ENCODE data around the gene NDUFB11. TPM values are rescaled to one million over a fixed set of nuclear protein-coding genes. Genes with fewer than 3 reads are reported as not detected.

Gene NDUFB11
- total and polyA plus RNA-seq, 2 donors (not counting 1 experiment from before 2014, with no cell fraction given), result 38.9 to 72.7 TPM

DNA sequence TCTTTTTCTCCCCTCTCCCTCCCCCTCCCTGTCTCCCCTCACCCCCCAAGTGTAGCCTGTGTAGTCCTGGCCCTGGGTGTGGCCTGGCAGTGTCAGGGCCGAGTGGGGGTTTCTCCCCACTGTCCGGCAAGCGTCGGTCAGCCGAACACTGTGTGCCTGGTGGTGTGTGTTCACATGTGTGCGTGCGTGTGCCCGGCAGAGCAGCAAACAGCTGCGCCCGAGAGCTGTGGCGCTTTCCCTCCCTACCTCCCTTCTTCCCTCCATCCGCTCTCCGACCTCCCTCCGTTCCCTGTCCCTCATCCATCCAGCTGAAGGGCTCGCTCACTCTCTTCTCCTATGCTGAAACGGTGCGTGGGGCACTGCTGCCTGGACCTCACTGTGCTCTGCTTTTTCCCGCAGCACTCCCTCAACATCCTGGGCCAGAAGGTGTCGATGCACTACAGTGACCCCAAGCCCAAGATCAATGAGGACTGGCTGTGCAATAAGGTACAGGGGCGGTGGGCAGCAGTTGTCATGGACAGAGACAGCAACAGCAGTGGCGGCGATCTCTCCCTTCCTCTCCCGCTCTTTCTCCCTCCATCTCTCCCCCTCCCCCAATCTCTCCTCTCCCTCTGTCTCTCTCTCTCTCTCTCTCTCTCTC lies 31.7 kb upstream of the NDUFB11 start:
- no peak overlapping the region for H2AFZ ChIP-seq (ENCODE audit: low read length)
- no peak overlapping the region for H3K9ac ChIP-seq (ENCODE audit: insufficient read depth, low read length)
- TF ChIP-seq EZH2 (IDR thresholded peaks at IDR 0.05; ENCODE audit: low read length, missing control alignments), result no peak
- TF ChIP-seq, protein P1, sequence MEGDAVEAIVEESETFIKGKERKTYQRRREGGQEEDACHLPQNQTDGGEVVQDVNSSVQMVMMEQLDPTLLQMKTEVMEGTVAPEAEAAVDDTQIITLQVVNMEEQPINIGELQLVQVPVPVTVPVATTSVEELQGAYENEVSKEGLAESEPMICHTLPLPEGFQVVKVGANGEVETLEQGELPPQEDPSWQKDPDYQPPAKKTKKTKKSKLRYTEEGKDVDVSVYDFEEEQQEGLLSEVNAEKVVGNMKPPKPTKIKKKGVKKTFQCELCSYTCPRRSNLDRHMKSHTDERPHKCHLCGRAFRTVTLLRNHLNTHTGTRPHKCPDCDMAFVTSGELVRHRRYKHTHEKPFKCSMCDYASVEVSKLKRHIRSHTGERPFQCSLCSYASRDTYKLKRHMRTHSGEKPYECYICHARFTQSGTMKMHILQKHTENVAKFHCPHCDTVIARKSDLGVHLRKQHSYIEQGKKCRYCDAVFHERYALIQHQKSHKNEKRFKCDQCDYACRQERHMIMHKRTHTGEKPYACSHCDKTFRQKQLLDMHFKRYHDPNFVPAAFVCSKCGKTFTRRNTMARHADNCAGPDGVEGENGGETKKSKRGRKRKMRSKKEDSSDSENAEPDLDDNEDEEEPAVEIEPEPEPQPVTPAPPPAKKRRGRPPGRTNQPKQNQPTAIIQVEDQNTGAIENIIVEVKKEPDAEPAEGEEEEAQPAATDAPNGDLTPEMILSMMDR (conservative IDR thresholded peaks at IDR 0.05 in 1 of 2, IDR thresholded peaks at IDR 0.05 in 1 of 2; ENCODE audit: low read depth in 1 of 2, low read length in 2 of 2), result no peak
- H3K4me1 ChIP-seq (ENCODE audit: control insufficient read depth, extremely low read depth, insufficient read depth, low read length), result no peaks in the 10 kb centered on the region
- H3K27me3 ChIP-seq (ENCODE audit: control insufficient read depth, insufficient read depth, low read length), result no peaks in the 10 kb centered on the region
- H3K9me3 ChIP-seq (ENCODE audit: control insufficient read depth, insufficient read depth, low read depth, low read length), result no peaks in the 10 kb centered on the region
- no peak overlapping the region for H3K4me3 ChIP-seq (replicated peaks in 1 of 4; ENCODE audit: control extremely low read depth in 1 of 4, insufficient read depth in 1 of 4, low read depth in 3 of 4, low read length in 4 of 4)
- H4K20me1 ChIP-seq (ENCODE audit: control insufficient read depth, extremely low read depth, insufficient read depth, low read length), result no peaks in the 10 kb centered on the region
- H3K36me3 ChIP-seq (ENCODE audit: control insufficient read depth, insufficient read depth, low read length), result peaks cover 7% of the 10 kb centered on the region
- no peak overlapping the region for H3K27ac ChIP-seq (ENCODE audit: insufficient read depth, low read length)
- DNase-seq (ENCODE audit: low read depth in 2 of 2), result no peak
- H3K4me2 ChIP-seq (ENCODE audit: extremely low read depth, insufficient read depth, low read length), result no peak overlapping the region
- no peaks in the 10 kb centered on the region for H3K79me2 ChIP-seq (ENCODE audit: control insufficient read depth, insufficient read depth, low read length)

DNA sequence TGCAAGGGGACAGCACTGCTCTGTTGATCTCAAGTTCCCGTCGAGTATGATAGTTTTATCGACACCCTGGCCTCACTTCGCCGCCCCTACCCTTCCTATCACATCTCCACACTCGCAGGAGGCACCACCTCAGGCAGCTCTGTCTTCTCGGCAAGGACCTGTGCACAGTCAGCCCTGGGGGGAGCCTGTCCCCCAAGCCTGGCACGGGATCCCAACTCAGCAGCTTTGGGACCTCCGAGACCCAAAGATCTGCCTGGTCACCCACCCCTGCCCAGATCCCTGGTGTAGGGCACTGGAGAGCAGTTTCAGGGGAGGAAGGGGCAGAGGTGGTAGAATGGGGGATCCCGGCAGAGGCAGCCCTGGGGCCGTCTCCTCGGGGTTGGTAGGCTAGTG lies 31.1 kb upstream of the NDUFB11 start:
- Histone ChIP-seq H2AFZ (ENCODE audit: low read length) (no peak overlapping the region), H3K9ac (ENCODE audit: insufficient read depth, low read length) (no peak overlapping the region), H3K79me2 (ENCODE audit: control insufficient read depth, insufficient read depth, low read length) (no peaks in the 10 kb centered on the region), H3K4me1 (ENCODE audit: control insufficient read depth, extremely low read depth, insufficient read depth, low read length) (no peaks in the 10 kb centered on the region), H3K27me3 (ENCODE audit: control insufficient read depth, insufficient read depth, low read length) (no peaks in the 10 kb centered on the region), H4K20me1 (ENCODE audit: control insufficient read depth, extremely low read depth, insufficient read depth, low read length) (no peaks in the 10 kb centered on the region), H3K27ac (ENCODE audit: insufficient read depth, low read length) (no peak overlapping the region), H3K4me3 (replicated peaks in 1 of 4; ENCODE audit: control extremely low read depth in 1 of 4, insufficient read depth in 1 of 4, low read depth in 3 of 4, low read length in 4 of 4) (no peak overlapping the region), H3K4me2 (ENCODE audit: extremely low read depth, insufficient read depth, low read length) (no peak overlapping the region), H3K36me3 (ENCODE audit: control insufficient read depth, insufficient read depth, low read length) (peaks cover 7% of the 10 kb centered on the region), H3K9me3 (ENCODE audit: control insufficient read depth, insufficient read depth, low read depth, low read length) (no peaks in the 10 kb centered on the region)
- no peak for DNase-seq (ENCODE audit: low read depth in 2 of 2)
- no peak for TF ChIP-seq EZH2 (IDR thresholded peaks at IDR 0.05; ENCODE audit: low read length, missing control alignments)
- TF ChIP-seq, protein P1 (conservative IDR thresholded peaks at IDR 0.05 in 1 of 2, IDR thresholded peaks at IDR 0.05 in 1 of 2; ENCODE audit: low read depth in 1 of 2, low read length in 2 of 2), result no peak

DNA sequence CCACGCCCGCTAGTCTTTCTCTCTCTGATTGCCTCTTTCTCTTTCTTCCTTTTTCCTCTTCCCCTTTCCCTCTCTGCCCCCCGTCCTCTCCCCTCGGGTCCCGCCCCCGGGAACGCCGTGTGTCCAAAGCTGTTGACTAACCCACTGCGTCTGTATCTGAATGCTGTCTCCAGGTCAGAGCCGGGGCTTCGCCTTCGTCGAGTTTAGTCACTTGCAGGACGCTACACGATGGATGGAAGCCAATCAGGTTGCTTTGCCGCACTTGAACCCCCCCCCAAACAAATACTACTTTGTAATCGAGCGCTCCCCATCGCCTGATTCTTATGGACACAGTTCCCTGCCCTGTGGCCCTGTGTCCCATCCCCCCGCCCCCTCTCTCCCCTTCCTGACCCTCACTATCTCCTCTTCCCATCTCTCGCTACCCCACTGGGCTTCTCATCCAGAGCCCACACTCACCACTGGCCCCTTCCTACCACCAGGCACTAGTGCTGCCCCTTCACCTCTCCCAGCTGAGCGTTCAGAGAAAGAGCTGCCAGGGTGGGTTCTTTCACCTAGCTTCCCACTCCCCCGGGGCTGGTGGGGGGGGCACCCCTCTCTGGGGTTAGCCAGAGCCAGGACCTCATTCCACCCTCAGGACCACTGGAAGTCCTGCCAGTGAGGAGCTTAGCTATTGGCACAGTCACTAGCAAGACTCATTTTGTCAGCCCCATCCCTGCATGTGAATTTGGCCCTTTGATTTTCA lies 30.5 kb upstream of the NDUFB11 start:
- Histone ChIP-seq H3K4me1 (ENCODE audit: control insufficient read depth, extremely low read depth, insufficient read depth, low read length) (no peaks in the 10 kb centered on the region), H3K36me3 (ENCODE audit: control insufficient read depth, insufficient read depth, low read length) (peaks cover 7% of the 10 kb centered on the region)

More for the DNA sequence above, 30.5 kb upstream of the NDUFB11 start:
- no peak overlapping the region for H3K9ac ChIP-seq (ENCODE audit: insufficient read depth, low read length)
- H3K27me3 ChIP-seq (ENCODE audit: control insufficient read depth, insufficient read depth, low read length), result no peaks in the 10 kb centered on the region
- H3K9me3 ChIP-seq (ENCODE audit: control insufficient read depth, insufficient read depth, low read depth, low read length), result no peaks in the 10 kb centered on the region
- H3K27ac ChIP-seq (ENCODE audit: insufficient read depth, low read length), result no peak overlapping the region
- TF ChIP-seq, protein P1 (conservative IDR thresholded peaks at IDR 0.05 in 1 of 2, IDR thresholded peaks at IDR 0.05 in 1 of 2; ENCODE audit: low read depth in 1 of 2, low read length in 2 of 2), result no peak
- H3K4me2 ChIP-seq (ENCODE audit: extremely low read depth, insufficient read depth, low read length), result no peak overlapping the region
- H3K79me2 ChIP-seq (ENCODE audit: control insufficient read depth, insufficient read depth, low read length), result no peaks in the 10 kb centered on the region
- H3K4me3 ChIP-seq (replicated peaks in 1 of 4; ENCODE audit: control extremely low read depth in 1 of 4, insufficient read depth in 1 of 4, low read depth in 3 of 4, low read length in 4 of 4), result no peak overlapping the region
- no peak for DNase-seq (ENCODE audit: low read depth in 2 of 2)
- no peaks in the 10 kb centered on the region for H4K20me1 ChIP-seq (ENCODE audit: control insufficient read depth, extremely low read depth, insufficient read depth, low read length)
- H2AFZ ChIP-seq (ENCODE audit: low read length), result no peak overlapping the region

Data from fibroblast of lung (primary cell).